ENCODE results near the gene SOHLH1. TPM values are rescaled to one million over a fixed set of nuclear protein-coding genes. Genes with fewer than 3 reads are reported as not detected.

Gene SOHLH1
- total and polyA plus RNA-seq, 2 experiments from 2014 or later, result not detected

GRCh38 chr9:135677641-135678168 is 21.6 kb downstream of the SOHLH1 start:
- no peaks in the 10 kb centered on the region for H3K36me3 ChIP-seq (replicated peaks; ENCODE audit: insufficient read depth, low read depth)
- no peak for DNase-seq (ENCODE audit: low spot score)
- no peaks in the 10 kb centered on the region for H3K79me2 ChIP-seq
- TF ChIP-seq EZH2 (IDR thresholded peaks at IDR 0.05; ENCODE audit: borderline replicate concordance), result no peak
- TF ChIP-seq CTCF (IDR thresholded peaks at IDR 0.05; ENCODE audit: poor library complexity), result no peak
- TF ChIP-seq EZH2phosphoT487 (IDR thresholded peaks at IDR 0.05; ENCODE audit: low read depth, severe bottlenecking, unreplicated experiment), result no peak
- no peaks in the 10 kb centered on the region for H3K4me1 ChIP-seq (ENCODE audit: insufficient read depth)
- no peak overlapping the region for H2AFZ ChIP-seq
- H3K4me3 ChIP-seq, result no peak overlapping the region
- no peak overlapping the region for H3K27ac ChIP-seq
- H3K4me2 ChIP-seq, result no peak overlapping the region
- no peaks in the 10 kb centered on the region for H3K27me3 ChIP-seq
- no peaks in the 10 kb centered on the region for H3K9me2 ChIP-seq (replicated peaks; ENCODE audit: insufficient read depth)
- H3K9me3 ChIP-seq (ENCODE audit: low read depth), result no peaks in the 10 kb centered on the region
- H4K20me1 ChIP-seq (ENCODE audit: insufficient read depth, poor library complexity, severe bottlenecking), result no peaks in the 10 kb centered on the region
- WGBS (ENCODE audit: low lambda C conversion rate, missing lambda C conversion rate), result 92% methylated on average over 22 of the region's 22 CpGs

GRCh38 chr9:135676891-135677290 is 22.4 kb downstream of the SOHLH1 start:
- no peaks in the 10 kb centered on the region for H3K4me1 ChIP-seq (ENCODE audit: insufficient read depth)
- H2AFZ ChIP-seq, result no peak overlapping the region
- 93% methylated on average over 13 of the region's 13 CpGs for WGBS (ENCODE audit: low lambda C conversion rate, missing lambda C conversion rate)
- no peaks in the 10 kb centered on the region for H3K27me3 ChIP-seq
- no peak for DNase-seq (ENCODE audit: low spot score)
- H3K4me2 ChIP-seq, result no peak overlapping the region
- no peaks in the 10 kb centered on the region for H3K9me2 ChIP-seq (replicated peaks; ENCODE audit: insufficient read depth)
- H3K4me3 ChIP-seq, result no peak overlapping the region
- H3K27ac ChIP-seq, result no peak overlapping the region
- H3K79me2 ChIP-seq, result no peaks in the 10 kb centered on the region
- no peaks in the 10 kb centered on the region for H4K20me1 ChIP-seq (ENCODE audit: insufficient read depth, poor library complexity, severe bottlenecking)
- no peaks in the 10 kb centered on the region for H3K36me3 ChIP-seq (replicated peaks; ENCODE audit: insufficient read depth, low read depth)
- TF ChIP-seq CTCF (IDR thresholded peaks at IDR 0.05; ENCODE audit: poor library complexity), result no peak
- TF ChIP-seq EZH2 (IDR thresholded peaks at IDR 0.05; ENCODE audit: borderline replicate concordance), result no peak
- no peak for TF ChIP-seq EZH2phosphoT487 (IDR thresholded peaks at IDR 0.05; ENCODE audit: low read depth, severe bottlenecking, unreplicated experiment)
- H3K9me3 ChIP-seq (ENCODE audit: low read depth), result no peaks in the 10 kb centered on the region

GRCh38 chr9:135674977-135675376 is 24.3 kb downstream of the SOHLH1 start:
- Histone ChIP-seq H3K27ac (no peak overlapping the region), H3K4me1 (ENCODE audit: insufficient read depth) (no peaks in the 10 kb centered on the region), H3K9me2 (replicated peaks; ENCODE audit: insufficient read depth) (no peaks in the 10 kb centered on the region), H3K36me3 (replicated peaks; ENCODE audit: insufficient read depth, low read depth) (no peaks in the 10 kb centered on the region), H3K4me2 (no peak overlapping the region), H4K20me1 (ENCODE audit: insufficient read depth, poor library complexity, severe bottlenecking) (no peaks in the 10 kb centered on the region), H3K9me3 (ENCODE audit: low read depth) (no peaks in the 10 kb centered on the region), H2AFZ (no peak overlapping the region), H3K79me2 (no peaks in the 10 kb centered on the region), H3K4me3 (no peak overlapping the region), H3K27me3 (no peaks in the 10 kb centered on the region)
- no peak for TF ChIP-seq CTCF (IDR thresholded peaks at IDR 0.05; ENCODE audit: poor library complexity)
- no peak for TF ChIP-seq EZH2 (IDR thresholded peaks at IDR 0.05; ENCODE audit: borderline replicate concordance)
- no peak for TF ChIP-seq EZH2phosphoT487 (IDR thresholded peaks at IDR 0.05; ENCODE audit: low read depth, severe bottlenecking, unreplicated experiment)
- no peak for DNase-seq (ENCODE audit: low spot score)
- 86% methylated on average over 10 of the region's 10 CpGs for WGBS (ENCODE audit: low lambda C conversion rate, missing lambda C conversion rate)

Data from hepatocyte (in vitro differentiated cells).